H9 (cell line): ENCODE measurements around the gene RPUSD2. TPM values are rescaled to one million over a fixed set of nuclear protein-coding genes. Genes with fewer than 3 reads are reported as not detected.

ENCODE experiments used
- DNase-seq: peaks from one replicate; pipeline ENCODE4 v3.0.0-alpha.2; 2017
- H2AFZ ChIP-seq: one replicate; pipeline ENCODE4 v1.6.1; 2013; ENCODE audit warnings: mild to moderate bottlenecking, low read length, control low read depth, moderate library complexity
- H2AK5ac ChIP-seq: 2 replicates; pipeline ENCODE4 v1.6.1; 2013; ENCODE audit warnings: low read length, control low read depth, mixed read lengths; ENCODE audit not compliant: insufficient read length
- H2BK120ac ChIP-seq: one replicate; pipeline ENCODE4 v1.6.1; 2013; ENCODE audit warnings: low read depth, mild to moderate bottlenecking, low read length, control low read depth, inconsistent platforms; ENCODE audit not compliant: poor library complexity, severe bottlenecking
- H2BK12ac ChIP-seq: 2 replicates; pipeline ENCODE4 v1.6.1; 2013; ENCODE audit warnings: low read length, control low read depth, mixed read lengths, low read depth; ENCODE audit not compliant: insufficient read length
- H2BK15ac ChIP-seq: 2 replicates; pipeline ENCODE4 v1.6.1; 2013; ENCODE audit warnings: low read depth, low read length, control low read depth
- H2BK20ac ChIP-seq: one replicate; pipeline ENCODE4 v1.6.1; 2013; ENCODE audit warnings: low read depth, mild to moderate bottlenecking, low read length, control low read depth, inconsistent platforms; ENCODE audit not compliant: poor library complexity, severe bottlenecking
- H2BK5ac ChIP-seq: 2 replicates; pipeline ENCODE4 v1.6.1; 2013; ENCODE audit warnings: low read length, control low read depth, mixed read lengths; ENCODE audit not compliant: insufficient read length
- H3K14ac ChIP-seq: 2 replicates; pipeline ENCODE4 v1.6.1; 2013; ENCODE audit warnings: low read length, control low read depth; ENCODE audit not compliant: insufficient read depth
- H3K18ac ChIP-seq: 2 replicates; pipeline ENCODE4 v1.6.1; 2013; ENCODE audit warnings: low read depth, mild to moderate bottlenecking, mixed read lengths, low read length, control low read depth; ENCODE audit not compliant: insufficient read length
- H3K23ac ChIP-seq: 2 replicates; pipeline ENCODE4 v1.6.1; 2013; ENCODE audit warnings: low read length, control low read depth, mixed read lengths, low read depth; ENCODE audit not compliant: insufficient read length
- H3K23me2 ChIP-seq: 2 replicates; pipeline ENCODE4 v1.6.1; 2013; ENCODE audit warnings: low read depth, mild to moderate bottlenecking, mixed read lengths, low read length, control low read depth; ENCODE audit not compliant: insufficient read length, poor library complexity, severe bottlenecking
- H3K27ac ChIP-seq: 2 replicates; pipeline ENCODE4 v1.5.1; 2013; ENCODE audit warnings: low read length, control low read depth, mixed read lengths, low read depth; ENCODE audit not compliant: insufficient read length
- H3K27me3 ChIP-seq: 2 replicates; pipeline ENCODE4 v1.6.1; 2013; ENCODE audit warnings: low read length, control low read depth, inconsistent platforms; ENCODE audit not compliant: insufficient read depth
- H3K4ac ChIP-seq: 2 replicates; pipeline ENCODE4 v1.6.1; 2013; ENCODE audit warnings: low read depth, mild to moderate bottlenecking, control low read depth, inconsistent platforms, low read length, moderate library complexity
- H3K4me1 ChIP-seq: 2 replicates; pipeline ENCODE4 v1.6.1; 2013; ENCODE audit warnings: low read length, control low read depth, inconsistent platforms; ENCODE audit not compliant: insufficient read depth
- H3K4me2 ChIP-seq: 2 replicates; pipeline ENCODE4 v1.6.1; 2013; ENCODE audit warnings: low read length, control low read depth, mixed read lengths; ENCODE audit not compliant: insufficient read length, insufficient read depth
- H3K56ac ChIP-seq: 2 replicates; pipeline ENCODE4 v1.6.1; 2013; ENCODE audit warnings: low read depth, mild to moderate bottlenecking, mixed read lengths, low read length, control low read depth; ENCODE audit not compliant: insufficient read length
- H3K79me1 ChIP-seq: 2 replicates; pipeline ENCODE4 v1.6.1; 2013; ENCODE audit warnings: low read depth, mild to moderate bottlenecking, moderate library complexity, low read length, control low read depth, inconsistent platforms; ENCODE audit not compliant: insufficient read depth, poor library complexity, severe bottlenecking
- H3K79me2 ChIP-seq: 2 replicates; pipeline ENCODE4 v1.6.1; 2013; ENCODE audit warnings: low read length, control low read depth, inconsistent platforms; ENCODE audit not compliant: insufficient read depth
- H3K9ac ChIP-seq: 2 replicates; pipeline ENCODE4 v1.6.1; 2013; ENCODE audit warnings: low read length, control low read depth, mixed read lengths; ENCODE audit not compliant: insufficient read length; ENCODE audit errors: extremely low read depth
- H3K9me3 ChIP-seq: one replicate; pipeline ENCODE4 v1.6.1; 2013; ENCODE audit warnings: low read depth, low read length, inconsistent platforms; ENCODE audit not compliant: control insufficient read depth
- H3T11ph ChIP-seq: one replicate; pipeline ENCODE4 v1.6.1; 2013; ENCODE audit warnings: mild to moderate bottlenecking, low read length, control low read depth, inconsistent platforms
- H4K20me1 ChIP-seq: one replicate; pipeline ENCODE4 v1.6.1; 2013; ENCODE audit not compliant: control insufficient read depth, insufficient read length, insufficient read depth
- H4K5ac ChIP-seq: 2 replicates; pipeline ENCODE4 v1.6.1; 2013; ENCODE audit warnings: low read depth, mild to moderate bottlenecking, mixed read lengths, low read length, control low read depth; ENCODE audit not compliant: insufficient read length
- H4K8ac ChIP-seq: replicated peaks from 2 replicates; pipeline ENCODE4 v1.6.1; 2013; ENCODE audit warnings: low read length, control low read depth, mixed read lengths, low read depth; ENCODE audit not compliant: insufficient read length
- H4K91ac ChIP-seq: 2 replicates; pipeline ENCODE4 v1.6.1; 2013; ENCODE audit warnings: low read depth, mild to moderate bottlenecking, moderate library complexity, mixed read lengths, low read length, control low read depth; ENCODE audit not compliant: insufficient read length
- H3K27ac Mint-ChIP-seq, 3 experiments: 2 replicates in 2 of 3; 3 replicates in 1 of 3; pipeline ENCODE4 v1.8.0; 2020 to 2021; ENCODE audit warnings: mixed read lengths in 3 of 3, mild to moderate bottlenecking in 1 of 3, moderate library complexity in 1 of 3
- H3K27me3 Mint-ChIP-seq: 2 replicates; pipeline ENCODE4 v1.8.0; 2021; ENCODE audit warnings: low read depth, mild to moderate bottlenecking, moderate library complexity, mixed read lengths
- H3K36me3 Mint-ChIP-seq, 3 experiments: 2 replicates in 2 of 3; 3 replicates in 1 of 3; pipeline ENCODE4 v1.8.0; 2020 to 2021; ENCODE audit warnings: low read depth in 3 of 3, mixed read lengths in 3 of 3; ENCODE audit not compliant: insufficient read depth in 1 of 3
- H3K4me1 Mint-ChIP-seq, 2 experiments: 2 replicates each; pipeline ENCODE4 v1.8.0; 2020; ENCODE audit warnings: mixed read lengths in 2 of 2
- H3K4me3 Mint-ChIP-seq, 2 experiments: 2 replicates in 1 of 2; 3 replicates in 1 of 2; pipeline ENCODE4 v1.8.0; 2020 to 2021; ENCODE audit warnings: mild to moderate bottlenecking in 2 of 2, mixed read lengths in 2 of 2, moderate library complexity in 1 of 2
- H3K9me3 Mint-ChIP-seq, 2 experiments: 2 replicates in 1 of 2; 3 replicates in 1 of 2; pipeline ENCODE4 v1.8.0; 2020; ENCODE audit warnings: mild to moderate bottlenecking in 2 of 2, mixed read lengths in 2 of 2, moderate library complexity in 1 of 2
- CTCF ChIP-seq: fragments of 200-600 bp; sonication (generic); conservative IDR thresholded peaks from 3 replicates; pipeline ENCODE4 v1.8.0; 2021; ENCODE audit warnings: antibody characterized with exemption, mild to moderate bottlenecking
- total RNA-seq: library from RNA; stranded (reverse); gene quantifications from 2 replicates; pipeline ENCODE4 v1.2.1, GENCODE V29; 2021

The RPUSD2 gene
- total RNA-seq, 1 experiment from 2014 or later, result 25.7 TPM

GRCh38 chr15:40618906-40619305, 49.8 kb downstream of the RPUSD2 start:
- Histone ChIP-seq H3K14ac (no peak overlapping the region), H2BK12ac (no peak overlapping the region), H3K23me2 (no peaks in the 10 kb centered on the region), H3K4me2 (no peak overlapping the region), H2BK120ac (no peak overlapping the region), H3K18ac (no peak overlapping the region), H3K27ac (no peak overlapping the region), H3K9ac (no peak overlapping the region), H3T11ph (no peak overlapping the region), H2AK5ac (no peak overlapping the region), H2BK20ac (no peak overlapping the region), H2BK15ac (no peak overlapping the region), H3K4ac (no peak overlapping the region), H4K5ac (no peak overlapping the region), H4K20me1 (no peaks in the 10 kb centered on the region), H4K91ac (no peak overlapping the region), H3K79me2 (no peaks in the 10 kb centered on the region), H2AFZ (no peak overlapping the region), H3K4me1 (no peaks in the 10 kb centered on the region), H3K23ac (no peak overlapping the region), H4K8ac (no peak overlapping the region), H3K9me3 (no peaks in the 10 kb centered on the region), H3K79me1 (no peaks in the 10 kb centered on the region), H3K27me3 (no peaks in the 10 kb centered on the region), H2BK5ac (no peak overlapping the region), H3K56ac (no peak overlapping the region)
- H3K27me3 Mint-ChIP-seq, result no peaks in the 10 kb centered on the region
- no peak overlapping the region for H3K27ac Mint-ChIP-seq
- peaks cover 0 to 22% (median 3%) of the 10 kb centered on the region in 3 experiments; a peak in 4 of 7 replicates for H3K36me3 Mint-ChIP-seq
- H3K4me1 Mint-ChIP-seq, result 0 out of 4 replicates have a peak, but pooled peaks cover 0 to 2% of the 10 kb centered on the region in 2 experiments
- no peak overlapping the region for H3K4me3 Mint-ChIP-seq
- no peak for TF ChIP-seq CTCF
- no peaks in the 10 kb centered on the region for H3K9me3 Mint-ChIP-seq
- DNase-seq, result no peak
